Naive thymus-derived CD4-positive, alpha-beta T cell (primary cell): ENCODE results near the gene PEX10. TPM values are rescaled to one million over a fixed set of nuclear protein-coding genes. Genes with fewer than 3 reads are reported as not detected.
"Not testable (repeated sequence)": the region's sequence is repeated elsewhere in the genome, so short reads cannot be mapped to it uniquely, and the experiment has no call there.

ENCODE experiments used
- ATAC-seq: fragments of 150-1000 bp; cut with Tn5 transposase; 2 replicates; pipeline ENCODE4 v1.10.0; 2021; ENCODE audit warnings: mild to moderate bottlenecking, moderate library complexity
- CTCF ChIA-PET: fragments of 350-600 bp; sonication (Branson Sonifier 250); formaldehyde crosslinking; loops from one replicate; lab custom pipeline; 2021; ENCODE audit warnings: antibody characterized with exemption; lab: Charles Lee
- POLR2A ChIA-PET: fragments of 350-600 bp; sonication (Branson Sonifier 250); formaldehyde crosslinking; loops from one replicate; lab custom pipeline; 2021; ENCODE audit warnings: antibody characterized with exemption, inconsistent platforms; lab: Charles Lee
- DNase-seq, 9 donors: peaks; one replicate each; pipeline versions ENCODE4 v3.0.0 to v3.0.0-alpha.2; 2020 to 2022; ENCODE audit warnings: mixed read lengths in 1 of 9
- H3K27ac ChIP-seq: one replicate; pipeline ENCODE4 v1.7.0; 2013; ENCODE audit warnings: mild to moderate bottlenecking, low read depth, low read length, moderate library complexity
- H3K27me3 ChIP-seq, 2 donors: one replicate each; pipeline ENCODE4 v1.7.0; 2013; ENCODE audit warnings: low read length in 2 of 2, mild to moderate bottlenecking in 2 of 2, moderate library complexity in 2 of 2; ENCODE audit not compliant: control insufficient read depth in 2 of 2, insufficient read depth in 2 of 2
- H3K36me3 ChIP-seq, 3 experiments: 1 replicate in 2 of 3; 2 replicates in 1 of 3; pipeline ENCODE4 v1.7.0; 2013; ENCODE audit warnings: low read length in 3 of 3, mild to moderate bottlenecking in 3 of 3, moderate library complexity in 1 of 3; ENCODE audit not compliant: insufficient read depth in 3 of 3, control insufficient read depth in 2 of 3
- H3K4me1 ChIP-seq, 2 donors: one replicate each; pipeline ENCODE4 v1.7.0; 2013; ENCODE audit warnings: low read length in 2 of 2, mild to moderate bottlenecking in 2 of 2, moderate library complexity in 1 of 2; ENCODE audit not compliant: control insufficient read depth in 2 of 2, insufficient read depth in 2 of 2
- H3K4me3 ChIP-seq: 2 replicates; pipeline ENCODE4 v1.7.0; 2013; ENCODE audit warnings: mild to moderate bottlenecking, low read length
- H3K9me3 ChIP-seq, 3 experiments: 1 replicate in 2 of 3; 2 replicates in 1 of 3; pipeline ENCODE4 v1.7.0; 2013; ENCODE audit warnings: low read length in 3 of 3; ENCODE audit not compliant: control insufficient read depth in 2 of 3
- H3K27ac Mint-ChIP-seq, 9 donors: one replicate each; pipeline ENCODE4 v1.8.0; 2020 to 2022; ENCODE audit warnings: mixed read lengths in 9 of 9, mild to moderate bottlenecking in 8 of 9, moderate library complexity in 5 of 9, inconsistent platforms in 2 of 9
- H3K27me3 Mint-ChIP-seq, 5 donors: one replicate each; pipeline ENCODE4 v1.8.0; 2021 to 2022; ENCODE audit warnings: mixed read lengths in 5 of 5, mild to moderate bottlenecking in 1 of 5
- H3K36me3 Mint-ChIP-seq, 5 donors: one replicate each; pipeline ENCODE4 v1.8.0; 2020 to 2022; ENCODE audit warnings: mixed read lengths in 5 of 5, mild to moderate bottlenecking in 3 of 5, inconsistent platforms in 1 of 5
- H3K4me1 Mint-ChIP-seq, 7 donors: one replicate each; pipeline ENCODE4 v1.8.0; 2020 to 2022; ENCODE audit warnings: mixed read lengths in 7 of 7, mild to moderate bottlenecking in 3 of 7, inconsistent platforms in 1 of 7
- H3K4me3 Mint-ChIP-seq, 10 donors: one replicate each; pipeline ENCODE4 v1.8.0; 2020 to 2022; ENCODE audit warnings: mild to moderate bottlenecking in 10 of 10, mixed read lengths in 10 of 10, moderate library complexity in 6 of 10, inconsistent platforms in 2 of 10
- H3K9me3 Mint-ChIP-seq, 11 donors: one replicate each; pipeline ENCODE4 v1.8.0; 2020 to 2022; ENCODE audit warnings: mixed read lengths in 11 of 11, mild to moderate bottlenecking in 4 of 11, inconsistent platforms in 1 of 11, moderate library complexity in 1 of 11
- intact Hi-C, 2 donors: fragments of 100-400 bp; cut with micrococcal nuclease; formaldehyde crosslinking; loops; one replicate each; pipeline ENCODE4 v1.15.1; 2023
- polyA plus RNA-seq, 2 donors: library from polyadenylated mRNA; unstranded; fragments of 300-500 nt; fragmentation: Illumina TruSeq; gene quantifications; one replicate each; pipeline ENCODE4 v1.2.3, GENCODE V29; 2021
- total RNA-seq, 6 experiments: library from RNA in 5 of 6; stranded (reverse) in 5 of 6; gene quantifications; 1 replicate in 5 of 6; 2 replicates in 1 of 6; pipeline ENCODE4 v1.2.3 and lab custom pipeline; 2021 to 2026

PEX10 gene
- total and polyA plus RNA-seq, 7 experiments from 2014 or later, result 8.7 to 14.9 (median 11.4) TPM

DNA sequence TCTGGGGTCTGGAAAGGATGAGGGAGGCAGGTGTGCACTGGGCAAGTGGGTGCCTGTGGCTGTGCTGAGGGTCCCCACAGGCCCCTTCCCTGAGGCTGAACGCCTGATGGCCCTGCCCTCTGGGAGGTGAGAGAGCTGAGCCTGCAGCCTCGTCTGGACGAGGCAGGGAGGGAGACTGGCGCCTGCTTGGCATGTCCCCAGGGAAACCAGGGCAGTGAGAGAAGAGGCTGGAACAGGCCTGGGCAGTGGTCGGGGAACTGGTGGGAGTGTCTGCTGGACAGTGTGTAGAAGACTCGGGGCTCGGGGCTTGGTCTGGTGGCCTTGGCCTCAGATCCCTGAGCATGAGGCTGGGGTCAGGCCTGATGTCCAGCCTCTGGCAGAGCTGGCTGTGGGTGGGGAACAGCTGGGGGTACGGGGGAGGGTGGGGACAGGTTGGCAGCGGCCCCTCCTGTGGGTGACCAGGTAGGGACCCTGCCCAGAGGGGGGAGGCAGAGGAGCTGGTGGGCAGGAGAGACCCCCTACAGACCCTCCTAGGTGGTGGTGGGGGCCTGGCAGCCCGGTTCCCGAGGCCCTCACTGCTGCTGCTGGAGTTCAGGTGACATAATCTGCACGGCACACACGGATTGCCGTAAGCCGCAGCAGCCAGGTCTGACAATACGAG is 32.9 kb upstream of the PEX10 start:
- H3K4me1 Mint-ChIP-seq, result peaks cover 0 to 2% (median 0%) of the 10 kb centered on the region in 7 donors
- ChIA-PET POLR2A (no interaction called here), CTCF (no interaction called here)
- H3K9me3 Mint-ChIP-seq, result no peaks in the 10 kb centered on the region
- H3K27ac ChIP-seq, result no peak overlapping the region
- H3K4me1 ChIP-seq, result no peaks in the 10 kb centered on the region
- H3K4me3 Mint-ChIP-seq, result peak overlapping the region in 2 of 10 donors; percentile 6 to 60
- no peak overlapping the region for H3K27ac Mint-ChIP-seq
- H3K36me3 Mint-ChIP-seq, result no peaks in the 10 kb centered on the region
- H3K9me3 ChIP-seq, result no peaks in the 10 kb centered on the region
- H3K4me3 ChIP-seq, result no peak overlapping the region
- DNase-seq, result no peak
- no peak for ATAC-seq
- intact Hi-C loops, result no loop called here
- H3K36me3 ChIP-seq, result no peaks in the 10 kb centered on the region
- peaks cover 7% of the 10 kb centered on the region in 2 donors for H3K27me3 ChIP-seq
- peaks cover 0 to 15% (median 5%) of the 10 kb centered on the region in 5 donors for H3K27me3 Mint-ChIP-seq

DNA sequence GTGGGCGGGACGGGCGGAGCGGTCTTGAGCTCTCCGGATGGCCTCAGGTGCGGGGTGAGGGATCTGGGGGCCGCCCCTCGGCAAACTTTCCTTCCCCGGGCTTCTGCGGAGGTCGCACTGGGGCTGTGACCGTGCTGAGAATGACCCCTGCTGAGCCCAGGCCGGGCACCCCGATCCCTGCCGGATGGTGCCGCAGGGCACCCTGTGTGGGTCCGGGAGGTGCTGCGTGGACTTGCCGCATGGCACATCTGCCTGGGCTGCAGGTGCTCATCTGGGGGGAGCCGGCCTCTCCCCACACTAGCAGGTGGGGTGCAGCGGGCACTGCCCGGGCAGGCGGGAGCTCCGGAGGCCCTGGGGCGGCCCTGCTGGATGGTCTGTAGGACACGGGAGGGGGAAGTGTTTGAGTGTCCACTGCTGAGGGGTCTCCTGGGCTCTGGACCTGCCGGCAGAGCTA is 31.8 kb upstream of the PEX10 start:
- Histone ChIP-seq H3K36me3 (no peaks in the 10 kb centered on the region), H3K27me3 (peaks cover 7% of the 10 kb centered on the region in 2 donors), H3K4me3 (no peak overlapping the region), H3K27ac (no peak overlapping the region), H3K4me1 (no peaks in the 10 kb centered on the region), H3K9me3 (no peaks in the 10 kb centered on the region)
- ChIA-PET POLR2A (interaction anchor here (0.6 kb wide), 1 partner anchor 28 kb away, joined by 3 read pairs; no protein-coding TSS in a partner anchor), CTCF (interaction anchor here (1.4 to 1.6 kb wide), 2 partner anchors 81 to 104 kb away, joined by 4 read pairs; no protein-coding TSS in a partner anchor)
- Mint-ChIP-seq H3K9me3 (no peaks in the 10 kb centered on the region), H3K4me3 (peak overlapping the region in 2 of 10 donors; percentile 37 to 60), H3K27me3 (peaks cover 0 to 15% (median 5%) of the 10 kb centered on the region in 5 donors), H3K36me3 (no peaks in the 10 kb centered on the region), H3K4me1 (peaks cover 0 to 2% (median 0%) of the 10 kb centered on the region in 7 donors), H3K27ac (no peak overlapping the region)
- intact Hi-C loops, result no loop called here
- ATAC-seq (no peak), DNase-seq (no peak)

DNA sequence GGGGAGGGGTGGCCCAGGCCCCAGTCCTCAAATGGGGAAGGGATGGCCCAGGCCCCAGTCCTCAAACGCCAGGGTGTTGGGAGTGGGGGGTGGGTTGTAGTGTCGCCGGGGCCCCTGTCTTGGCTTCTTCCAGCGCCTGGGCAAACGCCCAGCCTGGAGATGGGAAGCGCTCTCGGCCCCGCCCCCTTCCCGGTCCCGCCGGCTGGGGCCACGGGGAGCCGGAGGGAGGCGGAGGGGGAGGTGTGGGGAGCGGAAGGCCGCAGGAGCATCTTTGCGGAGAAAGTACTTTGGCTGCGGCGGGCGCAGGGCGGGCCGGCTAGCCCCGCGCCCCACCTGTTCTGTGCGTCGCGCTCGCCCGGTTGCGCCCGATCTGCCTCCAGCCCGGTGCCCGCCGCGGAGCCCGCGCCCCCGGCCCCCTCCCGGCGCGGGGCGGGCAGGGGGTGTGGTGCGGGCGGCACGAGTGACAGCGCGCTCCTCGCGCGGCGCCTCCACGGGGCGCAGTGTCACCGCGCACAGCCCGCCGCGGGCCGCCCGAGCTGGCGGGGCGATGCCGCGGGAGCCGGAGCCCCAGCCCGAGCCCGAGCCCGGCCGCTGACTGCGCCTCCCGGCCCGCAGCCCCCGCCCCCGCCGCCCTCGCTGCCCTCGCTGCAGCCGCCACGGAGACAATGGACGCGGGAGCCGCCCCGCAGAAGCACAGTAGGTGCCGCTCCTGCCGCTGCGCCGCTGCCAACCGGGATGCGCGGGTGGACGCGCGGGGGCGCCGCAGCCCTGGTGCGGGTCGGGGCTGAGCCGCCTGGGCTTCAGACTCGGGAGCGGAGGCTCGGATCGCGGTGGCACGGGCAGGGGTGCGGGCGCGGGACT is 31.1 kb upstream of the PEX10 start:
- DNase-seq, result peak in 4 of 9 donors; percentile 13 to 30 (median 23)

DNA sequence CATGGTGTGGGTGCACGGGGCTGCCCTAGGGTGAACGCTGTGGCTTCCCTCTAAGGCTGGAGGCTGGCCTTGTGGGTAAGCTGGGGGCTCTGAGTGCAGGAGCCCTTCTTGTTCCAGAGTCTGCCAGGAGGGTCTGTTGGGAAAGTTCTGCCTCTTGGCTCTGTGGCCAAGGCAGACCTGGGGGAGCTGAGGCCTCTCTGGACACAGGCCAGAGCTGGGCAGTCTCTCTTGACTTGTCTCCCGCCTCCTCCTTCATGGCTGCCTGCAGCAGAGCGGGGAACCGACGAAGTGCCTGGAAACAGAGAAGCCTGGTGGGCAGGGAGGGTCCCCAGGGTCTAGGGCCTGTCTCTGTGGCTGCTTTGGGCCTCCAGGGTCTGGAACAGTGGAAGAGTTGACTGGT is 30.3 kb upstream of the PEX10 start:
- CTCF ChIA-PET, result interaction anchor here (1.6 kb wide), 1 partner anchor 105 kb away, joined by 4 read pairs; no protein-coding TSS in a partner anchor
- Mint-ChIP-seq H3K27ac (no peak overlapping the region), H3K4me3 (peak overlapping the region in 3 of 10 donors; percentile 19 to 65 (median 52)), H3K36me3 (no peaks in the 10 kb centered on the region), H3K9me3 (no peaks in the 10 kb centered on the region), H3K27me3 (peaks cover 0 to 15% (median 5%) of the 10 kb centered on the region in 5 donors), H3K4me1 (peaks cover 0 to 3% (median 0%) of the 10 kb centered on the region in 7 donors)
- Histone ChIP-seq H3K4me1 (no peaks in the 10 kb centered on the region), H3K27me3 (peaks cover 7% of the 10 kb centered on the region in 2 donors), H3K27ac (no peak overlapping the region), H3K9me3 (no peaks in the 10 kb centered on the region), H3K36me3 (no peaks in the 10 kb centered on the region), H3K4me3 (no peak overlapping the region)
- intact Hi-C loops, result no loop called here
- POLR2A ChIA-PET, result no interaction called here
- ATAC-seq (no peak), DNase-seq (no peak)

More for the DNA sequence above, 31.1 kb upstream of the PEX10 start:
- Mint-ChIP-seq H3K27me3 (peaks cover 0 to 15% (median 5%) of the 10 kb centered on the region in 5 donors), H3K36me3 (no peaks in the 10 kb centered on the region), H3K27ac (no peak overlapping the region), H3K4me3 (peak overlapping the region in 1 of 10 donors; percentile 60), H3K4me1 (peaks cover 0 to 2% (median 0%) of the 10 kb centered on the region in 7 donors), H3K9me3 (no peaks in the 10 kb centered on the region)
- Histone ChIP-seq H3K27me3 (peaks cover 7% of the 10 kb centered on the region in 2 donors), H3K4me1 (no peaks in the 10 kb centered on the region), H3K36me3 (no peaks in the 10 kb centered on the region), H3K9me3 (no peaks in the 10 kb centered on the region), H3K27ac (no peak overlapping the region), H3K4me3 (no peak overlapping the region)
- ATAC-seq, result peak; percentile 30
- CTCF ChIA-PET, result interaction anchor here (1.4 to 1.6 kb wide), 2 partner anchors 81 to 104 kb away, joined by 4 read pairs; no protein-coding TSS in a partner anchor
- intact Hi-C loops, result no loop called here
- POLR2A ChIA-PET, result interaction anchor here (0.6 kb wide), 1 partner anchor 27 kb away, joined by 3 read pairs; no protein-coding TSS in a partner anchor

DNA sequence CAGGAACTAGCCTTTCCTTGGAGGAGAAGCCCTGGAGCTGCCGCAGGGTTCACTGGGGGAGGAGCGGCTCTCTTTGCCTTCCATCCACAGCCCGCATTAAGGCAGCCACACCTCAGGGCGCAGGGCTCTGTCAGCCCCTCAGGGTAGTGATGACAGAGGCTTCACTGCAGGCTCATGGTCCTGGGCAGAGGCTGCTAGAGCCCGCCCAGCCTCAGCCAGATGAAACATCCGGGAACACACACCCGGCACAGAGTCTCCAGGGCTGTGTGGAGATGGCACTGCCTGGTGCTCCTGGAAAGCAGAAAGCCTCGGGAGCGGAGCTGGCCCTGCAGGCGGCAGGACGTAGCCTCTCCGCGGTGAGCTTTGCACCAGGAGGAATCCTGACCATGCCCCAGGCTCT is 29.4 kb upstream of the PEX10 start:
- CTCF ChIA-PET, result interaction anchor here (0.5 kb wide), 1 partner anchor 417 kb away, joined by 3 read pairs; no protein-coding TSS in a partner anchor
- H3K27ac ChIP-seq, result no peak overlapping the region
- ATAC-seq, result no peak
- intact Hi-C loops, result no loop called here
- Mint-ChIP-seq H3K4me1 (peaks cover 0 to 1% (median 0%) of the 10 kb centered on the region in 7 donors), H3K36me3 (no peaks in the 10 kb centered on the region), H3K4me3 (peak overlapping the region in 1 of 10 donors; percentile 65), H3K27ac (no peak overlapping the region), H3K9me3 (peaks cover 0 to 1% (median 0%) of the 10 kb centered on the region in 11 donors), H3K27me3 (peaks cover 0 to 15% (median 5%) of the 10 kb centered on the region in 5 donors)
- no peaks in the 10 kb centered on the region for H3K9me3 ChIP-seq
- peaks cover 7% of the 10 kb centered on the region in 2 donors for H3K27me3 ChIP-seq
- H3K4me1 ChIP-seq, result no peaks in the 10 kb centered on the region
- POLR2A ChIA-PET, result no interaction called here
- no peak overlapping the region for H3K4me3 ChIP-seq
- H3K36me3 ChIP-seq, result no peaks in the 10 kb centered on the region
- DNase-seq, result no peak

DNA sequence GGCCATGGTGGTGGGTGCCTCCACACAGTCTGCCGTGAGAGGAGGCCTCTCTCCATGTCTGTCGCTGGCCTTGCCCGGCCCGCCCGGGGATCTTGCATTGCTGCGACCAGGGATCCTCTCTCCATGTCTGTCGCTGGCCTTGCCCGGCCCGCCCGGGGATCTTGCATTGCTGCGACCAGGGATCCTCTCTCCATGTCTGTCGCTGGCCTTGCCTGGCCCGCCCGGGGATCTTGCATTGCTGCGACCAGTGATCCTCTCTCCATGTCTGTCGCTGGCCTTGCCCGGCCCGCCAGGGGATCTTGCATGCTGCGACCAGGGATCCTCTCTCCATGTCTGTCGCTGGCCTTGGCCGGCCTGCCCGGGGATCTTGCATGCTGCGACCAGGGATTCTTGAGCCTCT is 28.0 kb upstream of the PEX10 start:
- H3K9me3 ChIP-seq, H3K36me3 ChIP-seq, DNase-seq, ATAC-seq, H3K36me3 Mint-ChIP-seq, H3K4me1 ChIP-seq, H3K9me3 Mint-ChIP-seq, H3K27ac ChIP-seq, H3K27ac Mint-ChIP-seq, POLR2A ChIA-PET, H3K4me1 Mint-ChIP-seq, CTCF ChIA-PET, H3K27me3 ChIP-seq, H3K4me3 Mint-ChIP-seq, intact Hi-C loops, H3K4me3 ChIP-seq: not testable (repeated sequence)
- peaks cover 0 to 15% (median 5%) of the 10 kb centered on the region in 5 donors for H3K27me3 Mint-ChIP-seq
